NCI-H128 (cell line): ENCODE data around the gene SCUBE2.
"Not testable (repeated sequence)": the region's sequence is repeated elsewhere in the genome, so short reads cannot be mapped to it uniquely, and the experiment has no call there.

Experiments
- DNase-seq: peaks from one replicate; lab custom pipeline; 2025; ENCODE audit not compliant: unreplicated experiment; lab: John Stamatoyannopoulos, UW

SCUBE2 gene

DNA sequence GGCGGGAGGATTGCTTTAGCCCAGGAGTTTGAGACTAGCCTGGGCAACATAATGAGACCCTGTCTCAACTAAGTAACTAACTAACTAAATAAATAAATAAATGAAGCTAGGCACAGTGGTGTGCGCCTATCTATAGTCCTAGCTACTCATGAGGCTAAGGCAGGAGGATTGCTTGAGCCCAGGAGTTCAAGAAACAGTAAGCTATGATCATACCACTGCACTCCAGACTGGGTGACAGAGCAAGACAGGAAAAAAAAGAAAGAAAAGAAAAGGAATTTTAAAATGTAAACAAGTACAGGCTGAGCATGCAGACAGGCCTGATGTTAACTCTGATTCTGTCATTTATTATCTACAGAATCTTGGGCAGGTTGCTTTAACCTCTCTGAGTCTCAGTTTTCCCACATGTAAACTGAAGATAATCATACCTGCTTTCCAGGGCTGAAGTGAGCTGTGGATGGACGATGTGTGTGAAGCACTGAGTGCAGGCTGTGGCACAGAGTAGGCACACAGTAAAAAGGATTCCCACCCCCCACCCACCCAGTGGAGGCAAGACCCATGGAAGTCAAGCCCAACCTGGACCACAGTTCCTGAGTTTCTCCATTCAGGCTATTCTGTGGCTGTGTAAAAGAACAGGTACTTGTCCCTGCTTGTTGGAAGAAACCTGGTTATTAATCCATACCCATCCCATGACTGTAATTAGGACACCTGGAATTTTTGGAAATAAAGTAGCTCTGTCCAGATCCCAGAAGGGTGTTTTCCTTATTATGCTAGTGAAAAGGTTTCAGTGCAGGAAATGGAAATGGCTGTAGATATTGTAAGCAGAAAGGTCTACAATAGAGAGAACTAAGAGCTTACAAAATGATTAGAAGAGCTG is 18.7 kb upstream of the SCUBE2 start:
- no peak for DNase-seq

DNA sequence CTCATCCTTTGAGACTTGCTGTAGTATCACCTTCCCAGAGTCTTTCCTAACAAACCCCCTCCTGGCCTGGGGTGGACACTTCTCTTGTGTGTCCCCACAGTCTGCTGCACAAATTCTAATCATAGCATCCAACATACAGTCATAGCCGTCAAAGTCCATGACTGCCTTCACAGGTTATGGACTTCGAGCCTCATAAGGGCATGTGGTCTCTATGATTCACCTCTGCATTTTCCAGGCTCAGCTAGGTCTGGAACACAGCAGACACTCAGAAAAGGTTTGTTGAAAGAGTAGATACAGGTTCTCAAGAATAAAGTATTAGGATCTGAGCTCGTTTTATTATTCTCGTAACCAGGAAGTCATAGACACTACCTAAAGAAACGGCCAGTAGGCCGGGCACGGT is 13.2 kb upstream of the SCUBE2 start:
- no peak for DNase-seq

DNA sequence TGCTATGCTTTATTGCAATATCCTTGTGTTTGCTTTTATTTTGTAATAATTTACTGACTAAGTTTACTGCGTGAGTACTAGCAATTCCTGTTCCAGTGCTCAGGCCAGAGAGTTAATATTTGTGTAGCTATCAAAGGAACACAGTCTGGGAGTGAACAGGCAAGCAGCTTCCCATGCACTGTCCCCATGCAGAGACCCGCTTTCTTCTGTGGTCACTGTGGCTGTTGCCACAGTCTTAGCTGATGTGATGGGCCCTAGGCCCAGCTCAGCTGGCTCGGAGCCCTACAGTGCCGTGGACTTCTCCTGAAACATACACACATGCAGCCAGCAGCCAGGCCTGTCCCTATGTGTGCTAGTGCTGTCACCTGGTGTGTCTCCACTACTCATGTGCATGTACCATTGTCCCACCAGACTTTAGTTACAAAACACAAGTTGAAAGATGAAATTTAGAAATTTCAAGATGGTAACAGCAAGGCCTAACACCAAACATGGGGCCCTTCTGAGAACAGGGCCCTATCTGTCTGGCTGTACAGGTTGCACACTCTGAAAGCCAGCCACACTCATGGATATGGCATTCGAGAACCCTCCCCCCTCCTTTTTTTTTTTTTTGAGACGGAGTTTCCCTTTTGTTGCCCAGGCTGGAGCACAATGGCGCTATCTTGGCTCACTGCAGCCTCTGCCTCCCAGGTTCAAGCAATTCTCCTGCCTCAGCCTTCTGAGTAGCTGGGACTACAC is 12.3 kb upstream of the SCUBE2 start:
- no peak for DNase-seq

DNA sequence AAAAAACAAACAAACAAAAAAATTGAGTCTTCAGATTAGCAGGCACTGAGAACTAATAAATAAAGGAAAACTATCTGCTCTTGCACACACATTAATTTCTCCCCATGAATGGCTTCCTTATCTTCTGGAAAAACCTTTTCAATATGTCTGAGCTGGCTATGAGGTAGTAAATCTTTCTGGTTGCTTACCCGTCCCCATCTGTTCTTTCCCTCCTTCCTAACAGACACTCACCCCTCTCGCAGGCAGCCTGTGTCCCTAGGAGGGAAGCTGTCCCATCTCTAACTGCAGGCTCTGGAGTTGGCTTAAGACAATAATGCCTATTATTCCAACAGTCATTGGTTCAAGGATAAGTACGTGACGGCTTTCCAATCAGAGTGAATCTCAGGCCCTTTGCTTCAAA is 8.2 kb upstream of the SCUBE2 start:
- DNase-seq, result no peak

DNA sequence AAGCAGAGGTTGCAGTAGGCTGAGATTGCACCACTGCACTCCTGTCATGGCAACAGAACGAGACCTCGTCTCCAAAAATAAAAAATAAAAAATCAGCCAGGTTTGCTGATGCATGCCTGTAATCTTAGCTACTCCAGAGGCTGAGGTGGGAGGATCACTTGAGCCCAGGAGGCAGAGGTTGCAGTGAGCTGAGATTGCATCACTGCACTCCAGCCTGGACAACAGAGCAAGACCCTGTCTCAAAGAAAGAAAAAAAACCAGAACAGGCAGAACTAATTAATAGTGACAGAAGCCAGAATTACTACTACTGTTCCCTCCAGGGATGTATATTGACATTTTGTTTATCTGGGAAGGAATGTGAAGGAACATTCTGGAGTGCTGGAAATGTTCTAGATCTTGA is 7.1 kb upstream of the SCUBE2 start:
- DNase-seq, result not testable (repeated sequence)

DNA sequence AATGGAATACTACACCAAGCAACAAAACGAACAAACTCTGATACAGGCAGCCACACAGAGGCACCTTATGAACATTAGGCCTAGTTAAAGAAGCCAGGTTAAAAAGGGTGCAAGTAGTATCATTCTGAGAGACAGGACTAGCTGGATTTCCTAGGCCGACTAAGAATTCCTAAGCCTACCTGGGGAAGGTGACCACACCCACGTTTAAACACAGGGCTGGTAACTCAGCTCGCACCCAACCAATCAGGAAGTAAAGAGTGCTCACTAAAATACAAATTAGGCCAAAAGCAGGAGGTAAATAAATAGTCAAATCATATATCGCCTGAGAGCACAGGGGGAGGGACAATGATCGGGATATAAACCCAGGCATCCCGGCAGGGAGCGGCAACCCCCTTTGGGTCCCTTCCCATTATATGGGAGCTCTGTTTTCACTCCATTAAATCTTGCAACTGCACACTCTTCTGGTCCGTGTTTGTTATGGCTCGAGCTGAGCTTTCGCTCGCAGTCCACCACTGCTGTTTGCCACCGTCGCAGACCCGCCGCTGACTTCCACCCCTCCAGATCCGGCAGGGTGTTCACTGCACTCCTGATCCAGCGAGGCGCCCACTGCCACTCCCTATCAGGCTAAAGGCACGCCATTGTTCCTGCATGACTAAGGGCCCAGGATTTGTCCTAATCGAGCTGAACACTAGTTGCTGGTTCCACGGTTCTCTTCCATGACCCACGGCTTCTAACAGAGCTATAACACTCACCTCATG is 6.0 kb upstream of the SCUBE2 start:
- not testable (repeated sequence) for DNase-seq

DNA sequence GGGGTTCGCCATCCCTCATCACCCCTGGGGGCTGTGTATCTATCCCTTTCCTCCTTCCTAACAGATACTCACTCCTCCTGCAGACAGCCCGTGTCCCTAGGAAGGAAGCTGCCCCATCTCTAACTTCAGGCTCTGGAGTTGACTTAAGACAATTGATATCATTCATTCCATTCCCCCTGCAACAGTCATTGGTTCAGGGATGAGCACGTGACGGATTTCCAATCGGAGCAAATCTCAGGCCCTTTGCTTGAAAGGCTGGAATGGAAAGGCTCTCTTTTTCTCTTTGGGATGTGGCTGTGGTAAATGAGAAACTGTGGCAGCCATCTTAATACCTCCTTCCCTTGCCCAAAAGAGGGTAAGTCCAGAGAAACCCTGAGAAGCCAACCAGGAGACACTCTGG is 5.0 kb upstream of the SCUBE2 start:
- DNase-seq, result no peak

DNA sequence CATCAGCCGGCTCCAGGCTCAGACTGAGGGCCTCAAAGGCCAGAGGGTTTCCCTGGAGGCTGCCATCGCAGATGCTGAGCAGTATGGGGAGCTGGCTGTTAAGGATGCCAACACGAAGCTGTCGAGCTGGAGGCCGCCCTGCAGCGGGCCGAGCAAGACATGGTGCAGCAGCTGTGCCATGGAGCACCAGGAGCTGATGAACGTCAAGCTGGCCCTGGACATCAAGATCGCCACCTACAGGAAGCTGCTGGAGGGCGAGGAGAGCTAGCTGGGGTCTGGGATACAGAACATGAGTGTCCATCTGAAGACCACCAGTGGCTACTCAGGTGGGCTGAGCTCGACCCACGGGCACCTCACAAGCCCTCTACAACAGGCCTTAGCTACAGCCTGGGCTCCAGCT is 4.0 kb upstream of the SCUBE2 start:
- no peak for DNase-seq

DNA sequence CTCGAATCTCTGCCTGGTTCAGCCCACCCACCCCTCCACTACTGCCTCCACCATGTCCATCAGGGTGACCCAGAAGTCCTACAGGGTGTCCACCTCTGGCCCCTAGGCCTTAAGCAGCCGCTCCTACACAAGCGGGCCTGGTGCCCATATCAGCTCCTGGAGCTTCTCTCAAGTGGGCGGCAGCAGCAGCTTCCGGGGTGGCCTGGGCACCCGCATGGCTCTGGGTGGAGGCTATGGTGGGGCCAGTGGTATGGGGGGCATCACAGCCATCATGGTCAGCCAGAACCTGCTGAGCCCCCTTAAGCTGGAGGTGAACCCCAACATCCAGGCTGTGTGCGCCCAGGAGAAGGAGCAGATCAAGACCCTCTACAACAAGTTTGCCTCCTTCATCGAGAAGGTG is 3.0 kb upstream of the SCUBE2 start:
- no peak for DNase-seq

DNA sequence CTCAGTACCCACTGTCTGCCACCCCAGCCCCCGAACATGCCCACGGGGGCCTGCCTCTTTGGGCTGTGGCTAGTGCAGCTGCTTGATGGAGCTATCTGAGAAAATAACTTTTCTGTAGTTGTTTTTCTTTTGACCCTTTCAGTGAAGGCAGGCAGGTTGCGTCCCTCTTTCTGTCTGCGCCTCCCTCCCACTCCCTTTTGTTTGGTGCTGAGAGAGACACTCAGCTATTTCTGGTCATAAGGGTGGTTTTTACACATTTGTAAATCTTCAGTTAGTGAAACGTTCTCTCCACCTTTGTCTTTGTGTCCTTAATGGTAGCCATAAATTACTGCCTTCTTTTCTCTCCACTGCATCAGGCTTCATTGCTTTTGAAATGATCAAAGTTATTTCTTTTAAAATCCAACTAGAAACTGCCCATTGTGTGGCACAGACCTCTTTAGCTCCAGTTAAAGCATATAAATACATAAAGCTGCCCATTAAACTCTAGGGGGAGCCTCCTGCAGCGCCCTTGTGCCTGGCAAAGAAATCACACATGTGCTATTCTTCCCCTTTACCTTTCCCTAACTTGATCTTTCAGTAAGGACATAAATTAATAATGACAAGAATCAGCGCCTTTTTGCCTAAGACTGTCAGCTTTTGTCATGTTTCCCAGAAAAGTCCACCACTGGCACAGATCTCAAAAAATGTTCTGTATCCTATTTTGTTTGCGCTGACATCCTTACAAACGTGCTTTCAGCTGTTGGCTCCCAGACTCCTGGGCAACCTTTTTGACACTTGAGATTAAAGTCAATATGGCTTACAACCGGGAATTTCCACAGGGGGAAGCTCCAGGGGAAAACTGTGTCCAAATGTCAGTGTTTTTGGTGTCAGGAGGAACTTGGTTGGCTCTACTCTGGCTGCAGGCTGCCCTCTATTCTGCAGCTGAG is 1.7 kb upstream of the SCUBE2 start:
- DNase-seq, result no peak

DNA sequence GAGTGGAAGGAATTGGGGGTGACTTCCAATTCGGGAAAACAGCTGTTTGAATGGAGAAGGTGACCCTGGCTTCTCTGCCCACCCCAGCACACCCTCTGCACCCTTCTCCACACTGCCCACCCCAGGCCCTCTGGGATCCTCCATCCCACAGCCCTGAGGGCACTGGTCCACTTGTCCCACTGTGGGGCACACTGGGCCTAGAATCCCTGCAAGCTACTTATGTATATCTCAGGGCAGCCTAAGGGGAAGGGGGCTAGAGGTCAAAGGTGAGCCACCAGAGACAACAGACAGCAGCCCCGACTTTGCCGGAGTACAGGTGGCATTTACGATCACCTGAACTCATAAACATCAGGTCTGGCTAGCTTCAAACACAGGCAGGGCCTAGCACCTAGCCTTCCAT is 673 bp upstream of the SCUBE2 start:
- DNase-seq, result no peak

DNA sequence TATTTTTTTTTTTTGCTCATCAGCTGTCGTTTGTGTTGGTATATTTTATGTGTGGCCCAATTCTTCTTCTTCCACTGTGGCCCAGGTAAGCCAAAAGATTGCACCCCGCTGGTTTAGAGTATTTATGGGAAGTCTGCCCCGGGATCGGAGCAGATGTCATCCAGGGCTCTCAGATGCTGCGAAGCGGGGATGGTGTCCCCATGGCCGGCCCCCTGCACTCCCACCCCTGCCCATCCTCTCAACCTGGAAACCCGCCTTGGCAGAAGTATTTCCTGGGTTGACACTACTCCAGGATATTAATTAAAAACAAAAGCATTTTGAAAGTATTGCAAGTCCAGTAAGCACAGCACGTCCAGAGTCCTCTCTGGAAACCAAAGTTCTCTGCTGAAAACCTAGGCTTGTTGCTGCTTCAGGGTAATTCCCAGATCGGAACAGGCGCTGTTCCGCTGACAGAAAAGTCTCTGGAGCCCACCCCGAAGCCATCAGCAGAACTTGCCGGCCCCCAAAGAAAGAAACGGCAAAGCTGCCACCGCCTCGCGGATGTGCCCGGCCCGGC is 833 bp downstream of the SCUBE2 start:
- no peak for DNase-seq

DNA sequence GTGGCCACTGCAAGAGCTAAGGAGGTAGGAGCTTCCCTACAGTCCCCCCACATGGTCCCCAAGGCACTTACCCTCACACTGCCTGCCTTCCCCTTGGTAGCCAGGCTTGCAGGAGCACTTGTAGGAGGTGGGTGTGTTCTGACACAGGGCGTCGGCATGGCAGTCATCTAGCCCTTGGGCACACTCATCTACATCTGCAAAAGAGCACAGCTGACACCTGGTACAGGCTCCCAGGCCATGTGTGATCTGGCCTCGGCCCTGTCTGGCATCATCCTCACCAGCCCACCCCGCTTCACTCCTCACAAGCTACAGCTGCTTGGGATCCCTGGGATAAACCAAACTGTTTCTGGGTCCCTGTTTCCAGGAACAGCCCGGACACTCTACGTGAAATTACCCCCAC is 1.8 kb downstream of the SCUBE2 start:
- DNase-seq, result no peak

DNA sequence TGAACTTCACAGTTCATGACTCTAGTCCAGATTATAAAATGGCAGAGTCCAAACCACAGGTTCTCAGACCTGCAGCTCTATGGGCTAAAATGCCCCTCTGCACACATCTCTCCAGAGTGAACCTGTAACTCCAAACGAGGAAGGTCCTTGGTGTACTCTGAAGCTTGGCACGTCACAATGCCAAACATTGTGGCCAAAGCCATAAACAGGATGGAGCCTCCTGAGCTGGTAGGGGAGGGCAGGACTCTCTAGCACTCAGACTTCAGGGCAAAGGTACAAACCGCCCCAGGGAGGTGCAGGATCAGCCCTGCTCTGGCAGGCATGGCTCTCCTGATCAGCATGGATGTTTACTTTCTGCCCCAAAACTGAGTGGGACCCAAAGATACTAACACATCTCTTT is 2.3 kb downstream of the SCUBE2 start:
- no peak for DNase-seq

DNA sequence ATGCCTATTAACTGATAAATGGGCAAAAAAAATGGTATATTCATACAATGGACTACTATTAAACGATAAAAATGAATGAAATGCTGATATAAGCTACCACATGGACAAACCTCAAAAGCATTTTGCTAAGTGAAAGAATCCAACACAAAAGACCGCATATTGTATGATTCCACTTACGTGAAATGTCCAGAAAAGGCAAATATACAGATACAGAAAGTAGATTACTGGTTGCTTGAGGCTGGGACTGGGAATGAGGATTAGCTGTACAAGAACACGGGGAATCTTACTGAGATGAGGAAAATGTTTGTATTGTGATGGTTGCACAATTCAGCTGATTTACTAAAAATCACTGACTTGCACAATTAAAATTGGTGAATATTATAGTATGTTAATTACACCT is 8.8 kb downstream of the SCUBE2 start:
- no peak for DNase-seq

DNA sequence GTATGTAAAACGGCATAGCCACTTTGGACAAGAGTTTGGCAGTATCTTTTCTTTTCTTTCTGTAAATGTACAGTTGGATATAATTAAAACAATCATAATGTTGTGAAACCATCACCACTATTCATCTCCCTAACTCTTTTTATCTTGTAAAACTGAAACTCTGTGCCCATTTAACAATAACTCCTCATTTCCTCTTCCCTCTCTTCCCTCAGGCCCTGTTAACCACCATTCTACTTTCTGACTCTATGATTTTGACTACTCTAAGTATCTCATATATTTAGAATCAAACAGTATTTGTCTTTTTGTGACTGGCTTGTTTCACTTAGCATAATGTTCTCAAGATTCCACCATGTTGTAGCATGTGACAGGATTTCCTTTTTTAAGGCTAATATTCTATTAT is 10.2 kb downstream of the SCUBE2 start:
- DNase-seq, result no peak

DNA sequence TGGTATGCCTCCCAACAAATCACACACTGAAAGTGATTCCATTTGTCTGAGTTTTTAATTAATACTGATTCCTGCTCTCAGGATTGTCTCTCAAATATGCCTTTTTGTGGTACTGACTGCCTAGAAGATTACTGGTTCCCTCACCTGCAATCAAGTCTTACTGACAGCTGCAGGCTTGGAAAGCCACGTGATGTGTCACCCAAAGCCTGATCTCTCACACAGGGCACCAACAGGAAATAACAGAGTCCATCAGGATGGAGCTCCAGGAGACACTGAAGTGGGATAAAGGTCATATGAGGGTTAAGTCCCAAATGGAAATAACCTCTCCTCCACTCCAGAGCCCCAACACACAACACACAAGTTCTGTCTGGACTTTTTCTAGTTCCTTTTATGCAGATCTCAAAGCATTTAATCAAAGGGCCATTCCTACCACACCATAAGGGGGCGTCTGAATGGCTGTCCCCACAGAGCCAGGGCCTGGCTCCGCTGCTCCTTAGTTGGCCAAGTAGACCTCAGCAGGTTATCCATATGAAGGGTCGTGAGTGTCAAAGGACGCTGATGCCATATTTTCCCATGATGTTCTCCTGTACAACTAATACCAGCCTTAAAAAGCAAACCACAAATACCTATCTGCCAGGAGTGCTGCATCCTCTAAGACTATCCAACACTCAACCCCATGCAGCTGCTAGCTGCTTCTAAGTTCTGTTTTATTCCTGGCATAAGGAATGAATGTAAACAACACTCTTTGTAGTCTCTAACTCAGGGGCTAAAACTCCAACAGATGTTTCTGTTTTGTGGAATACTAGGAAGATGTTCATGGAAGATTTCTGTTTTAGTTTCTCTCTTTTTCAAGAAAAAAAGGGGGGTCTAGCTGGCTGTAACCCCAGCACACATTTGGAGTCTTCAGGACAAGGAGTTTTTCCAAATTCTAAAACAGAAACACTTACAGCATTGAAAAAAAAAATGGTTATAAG is 13.0 kb downstream of the SCUBE2 start:
- no peak for DNase-seq

DNA sequence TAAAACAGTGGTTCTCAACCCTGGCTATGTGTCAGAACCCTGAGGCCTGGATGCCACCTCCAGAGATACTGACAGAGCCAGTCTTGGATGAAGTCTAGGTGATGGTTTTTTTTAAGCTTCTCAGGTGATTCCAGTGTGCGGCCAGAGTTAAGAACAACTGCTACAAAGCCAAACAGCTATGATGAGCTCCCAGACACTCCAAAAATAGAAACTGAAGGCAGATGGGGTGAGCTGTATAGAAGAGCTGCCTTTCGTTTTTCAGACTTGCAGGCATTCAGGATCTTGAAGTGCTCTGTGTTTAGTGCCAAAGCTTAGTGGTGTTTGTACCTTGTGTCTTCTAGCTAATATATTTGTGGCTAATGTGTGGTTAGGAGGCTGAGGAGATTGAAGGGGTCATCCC is 14.2 kb downstream of the SCUBE2 start:
- DNase-seq, result no peak

DNA sequence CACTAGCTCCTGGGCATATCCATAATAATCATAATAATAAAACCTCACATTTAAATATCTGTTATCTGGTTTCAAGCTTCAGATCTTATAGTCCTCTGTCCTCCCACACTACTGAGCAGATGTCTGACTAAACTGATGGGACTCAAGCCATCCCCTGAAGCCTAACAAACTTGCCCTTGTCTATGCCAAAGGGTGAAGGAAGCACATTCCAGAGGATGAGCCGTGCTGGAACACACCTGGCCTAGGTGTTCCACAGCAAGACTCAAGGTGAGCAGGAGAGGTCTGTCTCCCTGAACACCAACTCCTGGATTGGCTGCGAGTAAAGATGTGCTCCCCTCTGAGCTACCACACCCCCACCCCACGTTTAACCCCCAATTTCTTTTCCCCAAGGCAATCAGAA is 14.7 kb downstream of the SCUBE2 start:
- DNase-seq, result no peak
